GM18870 (cell line): ENCODE measurements around the gene MRPS16.
"Not testable (repeated sequence)": the region's sequence is repeated elsewhere in the genome, so short reads cannot be mapped to it uniquely, and the experiment has no call there.

Source experiments
- ATAC-seq: cut with Tn5 transposase; IDR thresholded peaks from one replicate; pipeline ENCODE4 v1.9.1; 2021; ENCODE audit warnings: moderate library complexity; ENCODE audit not compliant: unreplicated experiment

MRPS16 gene

GRCh38 chr10:73252445-73253224, at the start of gene MRPS16:
MRPS16 (minus strand) TSS chr10:73252644; CDS start chr10:73252482, 162 bp downstream.
- peak; percentile 70 for ATAC-seq

DNA sequence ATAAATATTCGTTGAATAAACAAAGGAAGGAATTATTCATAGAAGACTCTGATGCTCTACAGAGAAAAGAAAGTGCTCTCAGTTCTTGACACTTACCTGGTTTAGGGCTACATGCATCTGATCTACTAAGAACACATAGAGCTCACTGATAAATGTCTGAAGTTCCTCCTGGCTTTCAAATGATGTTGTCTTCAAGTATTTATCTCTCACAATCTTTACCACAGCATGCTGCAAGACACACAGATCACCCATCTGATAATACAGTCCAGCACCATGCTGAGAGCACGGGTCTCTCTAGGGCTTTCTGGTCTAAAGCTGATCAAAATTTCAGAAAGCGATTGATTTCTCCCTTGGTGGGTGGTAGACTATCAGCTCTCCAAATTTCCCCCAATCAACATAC, 44.5 kb upstream of the MRPS16 start:
- no peak for ATAC-seq

GRCh38 chr10:73293461-73293860, 41.0 kb upstream of the MRPS16 start:
- no peak for ATAC-seq

GRCh38 chr10:73289958-73290357, 37.5 kb upstream of the MRPS16 start:
- ATAC-seq: no peak

DNA sequence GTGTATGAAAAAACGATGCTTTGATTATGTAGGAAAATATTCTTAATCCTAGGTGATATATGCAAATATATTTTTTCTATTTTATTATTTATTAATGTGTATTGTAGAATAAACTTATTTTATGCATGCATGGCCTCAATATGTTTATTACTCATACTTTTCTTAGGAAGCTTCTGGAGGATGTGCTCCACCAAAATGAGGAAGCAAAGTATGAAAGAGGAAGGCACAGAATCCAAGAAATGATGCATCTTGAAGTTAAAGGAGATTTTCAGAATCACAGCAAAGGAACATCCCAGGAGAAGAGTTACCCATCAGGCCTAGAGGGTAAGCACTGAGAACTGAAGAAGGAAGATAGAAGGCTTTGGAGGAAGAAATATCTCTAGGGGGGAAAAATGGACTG, 35.0 kb upstream of the MRPS16 start:
- ATAC-seq: no peak

- no peak for ATAC-seq
Observed at GRCh38 chr10:73281097-73281496, 28.7 kb upstream of the MRPS16 start.

DNA sequence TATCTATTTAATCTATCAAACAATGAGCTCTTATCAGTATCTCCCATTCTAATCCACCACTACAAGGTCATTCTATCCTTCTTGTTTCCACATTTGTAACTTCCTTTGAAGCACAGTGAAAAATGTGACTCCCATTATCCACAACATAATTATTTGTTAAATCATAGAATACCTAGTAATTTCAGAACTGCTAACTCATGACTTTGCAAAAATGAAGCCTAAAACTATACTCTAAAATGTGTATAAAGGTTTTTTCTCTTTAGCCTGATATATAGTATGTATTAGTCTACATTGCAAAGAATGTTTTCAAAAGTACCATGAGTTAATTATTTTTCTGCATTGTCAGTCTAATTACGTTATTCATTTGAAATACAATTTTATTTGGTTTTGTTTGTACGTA, 12.0 kb upstream of the MRPS16 start:
- ATAC-seq: no peak

GRCh38 chr10:73263693-73264347, 11.4 kb upstream of the MRPS16 start:
- ATAC-seq: no peak

GRCh38 chr10:73262880-73263555, 10.6 kb upstream of the MRPS16 start:
- ATAC-seq: no peak

- ATAC-seq: no peak
Observed at GRCh38 chr10:73262105-73262730, 9.8 kb upstream of the MRPS16 start.

- no peak for ATAC-seq
Observed at GRCh38 chr10:73261362-73261995, 9.0 kb upstream of the MRPS16 start.

- ATAC-seq: not testable (repeated sequence)
Observed at GRCh38 chr10:73258612-73259011, 6.2 kb upstream of the MRPS16 start.

GRCh38 chr10:73253225-73253555, 746 bp upstream of the MRPS16 start:
- ATAC-seq: no peak

DNA sequence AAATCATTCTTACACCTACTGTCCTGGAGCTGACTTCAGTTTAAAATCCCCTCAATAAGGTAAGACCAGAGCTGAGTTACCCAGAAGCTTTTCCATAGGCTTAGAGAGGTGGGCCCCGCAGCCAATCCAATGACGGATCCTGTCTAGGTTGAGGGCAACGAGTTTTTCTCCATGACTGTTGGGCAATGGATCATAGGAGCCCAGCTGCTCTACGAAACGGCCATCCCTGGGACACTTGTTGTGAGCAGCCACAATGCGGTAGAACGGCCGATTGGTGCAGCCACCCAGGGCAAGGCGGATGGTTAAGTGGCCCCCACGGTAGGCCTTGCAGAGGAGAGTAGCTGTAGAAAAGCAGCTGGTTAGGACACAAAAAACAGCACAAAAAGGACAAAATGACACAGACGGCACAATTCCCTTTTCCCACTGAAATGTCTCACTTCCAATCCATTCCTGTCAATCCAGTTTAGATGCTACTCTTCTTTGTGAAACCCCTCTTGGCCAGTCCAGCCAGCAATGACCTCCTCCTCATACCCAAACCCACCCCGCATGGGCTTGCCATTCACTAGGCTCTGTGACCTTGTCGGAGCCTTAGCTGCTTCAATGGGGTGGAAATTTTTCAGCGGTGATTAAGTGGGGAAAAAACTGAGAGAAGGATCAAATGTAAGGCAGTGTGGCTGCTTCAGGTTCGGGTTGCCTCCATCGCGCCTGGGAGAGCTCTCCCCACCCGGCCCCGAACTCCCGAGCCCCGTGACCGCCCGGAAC, 580 bp downstream of the MRPS16 start:
- no peak for ATAC-seq

DNA sequence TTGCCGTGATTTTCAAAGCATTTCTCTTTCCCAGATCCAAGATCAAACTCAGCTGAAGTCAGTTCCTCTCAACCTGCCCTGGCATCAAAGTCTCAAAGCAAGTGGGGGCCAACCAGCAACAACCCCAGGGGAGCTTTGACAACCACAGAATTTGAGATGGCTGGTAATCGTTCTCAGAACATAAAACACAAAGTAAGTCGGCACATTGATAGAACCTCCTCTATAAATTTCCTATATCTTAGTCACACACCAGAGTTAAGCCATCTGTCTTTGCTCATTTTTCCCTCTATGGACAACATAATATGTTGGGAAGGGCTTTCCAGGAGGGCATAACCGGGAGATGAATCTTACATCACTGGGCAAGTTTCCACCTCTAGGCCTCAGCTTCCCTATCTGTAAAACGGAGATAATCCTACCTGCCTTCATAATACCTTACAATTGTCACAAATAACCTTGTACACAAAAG, 4.2 kb downstream of the MRPS16 start:
- no peak for ATAC-seq

DNA sequence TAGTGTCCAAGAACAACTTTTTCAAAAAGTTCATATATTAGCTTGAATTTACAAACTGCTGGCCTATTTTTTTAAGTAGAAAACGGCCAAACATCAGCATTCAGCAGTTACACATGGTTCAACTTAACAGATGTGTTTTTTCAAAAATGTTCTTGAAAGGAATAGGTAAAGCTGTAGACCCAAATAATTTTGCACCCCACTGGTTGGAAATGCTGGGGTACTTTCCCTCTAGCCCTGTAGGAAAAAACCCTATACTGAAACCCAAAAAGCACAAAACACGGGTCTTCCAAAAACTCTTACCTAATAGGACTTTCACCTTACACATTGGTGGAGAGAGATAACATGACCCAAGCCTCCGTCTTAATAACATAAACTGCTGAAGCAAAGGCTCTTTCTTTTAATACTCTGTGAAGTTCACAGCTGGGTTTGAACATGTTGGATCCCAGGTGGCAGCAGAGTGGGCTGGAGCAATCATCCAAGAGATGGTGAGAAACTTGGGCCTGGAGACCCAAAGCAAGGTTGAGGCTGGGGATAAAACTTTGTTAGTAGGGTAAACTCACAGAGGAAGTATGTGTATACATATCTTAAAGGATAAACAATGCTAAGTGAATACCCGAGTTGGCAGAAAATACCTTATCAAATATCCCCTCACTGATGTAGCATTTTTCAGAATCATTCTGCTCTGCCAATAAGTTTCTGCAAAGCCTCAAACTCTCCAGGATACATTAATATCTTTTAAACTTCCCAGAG, 4.8 kb downstream of the MRPS16 start:
- ATAC-seq: no peak

DNA sequence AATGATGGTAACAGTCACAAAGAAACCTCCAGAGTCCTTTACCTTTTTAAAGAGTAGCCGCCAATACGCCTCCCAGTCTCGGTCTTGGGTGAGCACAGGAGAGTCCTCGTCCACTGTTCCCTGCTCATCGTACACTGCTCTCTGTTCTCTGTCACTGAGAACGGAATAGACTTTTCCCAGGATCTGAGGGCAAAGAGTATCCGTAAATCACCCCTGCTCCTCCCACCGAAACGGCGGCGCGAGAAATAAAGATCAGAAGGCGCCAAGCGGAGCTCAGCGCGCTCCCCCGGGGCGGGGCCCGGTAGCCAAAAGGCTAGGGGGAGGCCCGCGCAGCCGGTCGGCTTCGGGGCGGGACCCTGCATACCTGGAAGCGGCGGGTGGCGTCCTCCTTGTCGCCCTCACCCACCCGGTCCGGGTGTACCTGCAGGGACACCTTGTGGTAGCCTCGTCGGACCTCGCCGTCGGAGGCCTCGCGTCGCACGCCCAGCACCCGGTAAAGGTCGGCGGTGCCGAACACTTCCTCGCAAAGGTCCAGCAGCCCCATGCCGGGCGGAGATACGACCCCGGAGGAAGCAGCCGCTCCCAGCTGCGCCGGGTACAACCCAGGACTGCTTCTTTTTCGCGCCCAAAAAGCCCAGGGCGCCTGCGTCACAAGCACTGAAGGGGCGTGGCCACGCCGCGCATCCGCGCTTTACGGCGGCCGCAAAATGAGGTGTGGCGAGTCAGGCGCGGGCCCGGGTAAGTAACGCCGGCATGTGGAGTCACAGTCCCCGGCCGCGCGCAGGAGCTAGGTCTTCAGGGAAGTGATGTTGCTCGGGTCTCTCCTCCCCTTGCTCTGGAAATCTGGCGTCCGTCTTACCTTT, 5.6 kb downstream of the MRPS16 start, which contains the start of gene DNAJC9:
DNAJC9 (minus strand) TSS at position 610 of the 863 bp plus-strand sequence; CDS start at position 544, 66 bp downstream.
- peak; percentile 73 for ATAC-seq

DNA sequence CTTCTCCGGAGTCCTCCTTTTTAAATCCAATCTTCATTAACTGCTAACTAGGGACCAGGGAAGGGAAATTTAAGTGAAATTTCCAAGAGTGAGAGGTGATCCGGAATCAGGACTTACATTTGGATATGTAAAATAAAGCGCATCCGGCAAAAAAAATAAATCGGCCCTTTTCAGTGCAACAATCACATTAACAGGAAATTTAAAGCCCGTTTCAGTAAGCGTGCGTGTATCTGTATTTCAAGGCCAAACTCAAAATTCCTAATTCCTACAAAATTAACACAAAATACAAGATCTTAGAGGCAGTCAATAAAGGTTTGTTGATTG, 6.2 kb downstream of the MRPS16 start:
- no peak for ATAC-seq
